ENCODE results near the gene BUB1.
"Not testable (repeated sequence)": the region's sequence is repeated elsewhere in the genome, so short reads cannot be mapped to it uniquely, and the experiment has no call there.

DNA sequence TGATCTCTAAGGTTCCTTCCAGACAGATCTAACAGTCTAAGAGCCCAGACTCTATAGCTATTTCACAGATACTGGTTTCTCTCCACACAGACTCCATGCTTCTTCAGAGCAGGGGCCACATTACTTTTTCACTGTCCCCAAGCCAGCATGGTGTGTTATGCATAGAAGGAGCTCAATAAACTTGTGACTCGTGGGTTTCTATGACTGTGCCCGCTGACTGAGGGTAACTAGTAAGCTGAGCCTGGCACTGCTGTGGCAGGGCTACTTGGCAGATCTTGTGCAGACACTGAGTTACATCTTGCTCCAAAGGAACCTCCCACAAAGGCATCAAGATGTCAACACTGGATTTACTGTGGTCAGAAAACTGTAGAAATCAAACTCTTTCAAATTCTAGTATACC lies 85.9 kb downstream of the BUB1 start:
- TF ChIP-seq EP300 (IDR thresholded peaks at IDR 0.05), result not testable (repeated sequence)
- TF ChIP-seq, protein P1, sequence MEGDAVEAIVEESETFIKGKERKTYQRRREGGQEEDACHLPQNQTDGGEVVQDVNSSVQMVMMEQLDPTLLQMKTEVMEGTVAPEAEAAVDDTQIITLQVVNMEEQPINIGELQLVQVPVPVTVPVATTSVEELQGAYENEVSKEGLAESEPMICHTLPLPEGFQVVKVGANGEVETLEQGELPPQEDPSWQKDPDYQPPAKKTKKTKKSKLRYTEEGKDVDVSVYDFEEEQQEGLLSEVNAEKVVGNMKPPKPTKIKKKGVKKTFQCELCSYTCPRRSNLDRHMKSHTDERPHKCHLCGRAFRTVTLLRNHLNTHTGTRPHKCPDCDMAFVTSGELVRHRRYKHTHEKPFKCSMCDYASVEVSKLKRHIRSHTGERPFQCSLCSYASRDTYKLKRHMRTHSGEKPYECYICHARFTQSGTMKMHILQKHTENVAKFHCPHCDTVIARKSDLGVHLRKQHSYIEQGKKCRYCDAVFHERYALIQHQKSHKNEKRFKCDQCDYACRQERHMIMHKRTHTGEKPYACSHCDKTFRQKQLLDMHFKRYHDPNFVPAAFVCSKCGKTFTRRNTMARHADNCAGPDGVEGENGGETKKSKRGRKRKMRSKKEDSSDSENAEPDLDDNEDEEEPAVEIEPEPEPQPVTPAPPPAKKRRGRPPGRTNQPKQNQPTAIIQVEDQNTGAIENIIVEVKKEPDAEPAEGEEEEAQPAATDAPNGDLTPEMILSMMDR (IDR thresholded peaks at IDR 0.05), result not testable (repeated sequence)

All from ovary (tissue), 3 donors.